ENCODE results near the gene PMM1.

DNA sequence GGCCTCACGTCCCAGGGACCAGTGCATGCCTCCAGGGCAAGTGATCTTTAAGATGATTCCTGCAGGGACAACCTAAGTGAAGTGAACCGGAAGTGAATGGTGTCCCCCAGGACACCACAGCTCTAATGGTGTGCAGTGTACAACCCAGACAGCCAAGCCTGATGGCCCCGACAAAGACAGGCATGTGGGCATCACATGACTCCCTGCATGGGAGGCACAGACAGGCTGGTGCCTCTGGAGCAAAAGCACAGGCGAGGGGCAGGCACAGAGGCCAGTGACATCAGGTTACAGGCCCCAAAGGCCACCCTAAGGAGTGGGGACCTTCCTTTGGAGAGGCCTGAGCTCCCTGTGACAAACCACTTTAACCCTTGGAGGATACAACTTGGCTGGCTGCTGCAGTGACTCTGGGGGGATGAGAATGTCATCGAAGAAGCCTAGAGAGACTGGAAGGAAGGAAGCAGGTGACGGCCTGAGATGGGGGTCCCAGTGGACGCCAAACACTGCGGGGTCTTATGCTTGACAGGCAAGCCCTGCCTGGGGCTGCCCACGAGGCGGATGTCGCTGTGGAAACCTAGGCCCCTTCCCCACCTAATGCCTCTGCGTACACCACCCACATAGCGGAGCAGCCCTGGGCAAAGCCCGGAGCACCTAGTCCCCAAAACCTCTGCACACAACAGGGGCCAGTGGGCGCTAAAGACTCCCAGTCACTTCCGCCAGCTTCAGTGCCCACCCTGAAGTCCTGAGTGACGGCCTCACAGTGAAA is 57.7 kb downstream of the PMM1 start:
- TF ChIP-seq EZH2 (IDR thresholded peaks at IDR 0.05; ENCODE audit: borderline replicate concordance, low read depth, low read length, severe bottlenecking) (no peak), MAX (IDR thresholded peaks at IDR 0.05; ENCODE audit: insufficient read depth, insufficient read length) (no peak), POLR2A (IDR thresholded peaks at IDR 0.05; ENCODE audit: low read depth, low read length) (no peak), JUN (IDR thresholded peaks at IDR 0.05; ENCODE audit: borderline replicate concordance, insufficient read depth, insufficient read length, low read depth) (no peak), POLR2AphosphoS5 (IDR thresholded peaks at IDR 0.05; ENCODE audit: insufficient read depth, low read depth, low read length) (no peak), GATA2 (IDR thresholded peaks at IDR 0.05; ENCODE audit: insufficient read depth, insufficient read length, low read depth, low read length) (no peak), MYC (IDR thresholded peaks at IDR 0.05; ENCODE audit: low read depth, low read length) (no peak)
- TF ChIP-seq, protein P1, sequence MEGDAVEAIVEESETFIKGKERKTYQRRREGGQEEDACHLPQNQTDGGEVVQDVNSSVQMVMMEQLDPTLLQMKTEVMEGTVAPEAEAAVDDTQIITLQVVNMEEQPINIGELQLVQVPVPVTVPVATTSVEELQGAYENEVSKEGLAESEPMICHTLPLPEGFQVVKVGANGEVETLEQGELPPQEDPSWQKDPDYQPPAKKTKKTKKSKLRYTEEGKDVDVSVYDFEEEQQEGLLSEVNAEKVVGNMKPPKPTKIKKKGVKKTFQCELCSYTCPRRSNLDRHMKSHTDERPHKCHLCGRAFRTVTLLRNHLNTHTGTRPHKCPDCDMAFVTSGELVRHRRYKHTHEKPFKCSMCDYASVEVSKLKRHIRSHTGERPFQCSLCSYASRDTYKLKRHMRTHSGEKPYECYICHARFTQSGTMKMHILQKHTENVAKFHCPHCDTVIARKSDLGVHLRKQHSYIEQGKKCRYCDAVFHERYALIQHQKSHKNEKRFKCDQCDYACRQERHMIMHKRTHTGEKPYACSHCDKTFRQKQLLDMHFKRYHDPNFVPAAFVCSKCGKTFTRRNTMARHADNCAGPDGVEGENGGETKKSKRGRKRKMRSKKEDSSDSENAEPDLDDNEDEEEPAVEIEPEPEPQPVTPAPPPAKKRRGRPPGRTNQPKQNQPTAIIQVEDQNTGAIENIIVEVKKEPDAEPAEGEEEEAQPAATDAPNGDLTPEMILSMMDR (IDR thresholded peaks at IDR 0.05; ENCODE audit: extremely low read depth in 1 of 2, insufficient read depth in 1 of 2, low read depth in 1 of 2, low read length in 2 of 2) = no peak

Data from endothelial cell of umbilical vein (primary cell).